NCI-H69 (cell line): ENCODE measurements around the gene SNX14.

Experiments
- DNase-seq: peaks from one replicate; lab custom pipeline; 2025; lab: John Stamatoyannopoulos, UW

SNX14 gene

GRCh38 chr6:85462673-85463072 is 131.0 kb downstream of the SNX14 start:
- no peak for DNase-seq

GRCh38 chr6:85461798-85462170 is 131.9 kb downstream of the SNX14 start:
- no peak for DNase-seq

- DNase-seq: no peak
These were observed 132.5 kb downstream of the SNX14 start for GRCh38 chr6:85460921-85461797.

- no peak for DNase-seq
These were observed 133.3 kb downstream of the SNX14 start for GRCh38 chr6:85460154-85460920.

- peak; percentile 19 for DNase-seq
These were observed 134.3 kb downstream of the SNX14 start for GRCh38 chr6:85459224-85459901.

- no peak for DNase-seq
These were observed 134.9 kb downstream of the SNX14 start for GRCh38 chr6:85458782-85459181.

GRCh38 chr6:85458184-85458583 is 135.5 kb downstream of the SNX14 start:
- no peak for DNase-seq

GRCh38 chr6:85456782-85457181 is 136.9 kb downstream of the SNX14 start:
- no peak for DNase-seq
